Psoas muscle (tissue), 8 donors: ENCODE results near the gene CCR5. TPM values are rescaled to one million over a fixed set of nuclear protein-coding genes. Genes with fewer than 3 reads are reported as not detected.
A peak's percentile ranks its signal among the peaks of the same experiment; 100 is the strongest.

Experiments used
- ATAC-seq, 4 donors: fragments of 200-7000 bp; cut with Tn5 transposase; one replicate each; pipeline ENCODE4 v1.9.1; 2020; ENCODE audit warnings: moderate library complexity in 3 of 4, mild to moderate bottlenecking in 2 of 4
- DNase-seq, 2 donors: peaks; one replicate each; pipeline ENCODE4 v3.0.0-alpha.2; 2020
- H3K27ac ChIP-seq: fragments of 200-600 bp; one replicate; pipeline ENCODE4 v1.8.0; 2022
- H3K27me3 ChIP-seq, 3 donors: fragments of 200-600 bp in 1 of 3; one replicate each; pipeline versions ENCODE4 v1.6.1 to v1.8.0; 2013 to 2022; ENCODE audit warnings: low read length in 2 of 3, mild to moderate bottlenecking in 2 of 3, moderate library complexity in 1 of 3; ENCODE audit not compliant: insufficient read depth in 3 of 3
- H3K36me3 ChIP-seq, 2 donors: fragments of 200-600 bp in 1 of 2; one replicate each; pipeline versions ENCODE4 v1.6.1 to v1.8.0; 2013 to 2022; ENCODE audit warnings: low read depth in 1 of 2, mild to moderate bottlenecking in 1 of 2, moderate library complexity in 1 of 2; ENCODE audit not compliant: insufficient read depth in 1 of 2
- H3K4me1 ChIP-seq: fragments of 200-600 bp; one replicate; pipeline ENCODE4 v1.8.0; 2022
- H3K4me3 ChIP-seq: fragments of 200-600 bp; one replicate; pipeline ENCODE4 v1.8.0; 2022; ENCODE audit warnings: mild to moderate bottlenecking
- H3K9me3 ChIP-seq: fragments of 200-600 bp; one replicate; pipeline ENCODE4 v1.8.0; 2022
- WGBS, 3 donors: extraction: QIAGEN DNeasy Blood & Tissue Kit; methylation state at CpG; one replicate each; pipeline versions ENCODE4 v1.1.6 to v1.1.7; 2013; 5-methylcytosine and 5-hydroxymethylcytosine counted together
- intact Hi-C, 2 donors: fragments of 100-400 bp; cut with DNase I; formaldehyde crosslinking; loops; one replicate each; pipeline versions ENCODE4 v1.11.0 to v1.14.2; 2022
- polyA plus RNA-seq, 3 donors: library from polyadenylated mRNA; stranded (reverse); fragments of 200-250 nt; gene quantifications; one replicate each; pipeline ENCODE4 v1.2.3, GENCODE V29; 2013
- total RNA-seq, 4 donors: library from RNA; stranded (reverse); fragmentation: NEBNext Ultra II Directional in 2 of 4; extraction: Animal tissue kit (Norgen Biotek cat#: 25700) in 2 of 4; gene quantifications; one replicate each; pipeline versions ENCODE4 v1.2.1 to v1.2.4, GENCODE V29; 2021 to 2023
- TF ChIP-seq, protein P1 (sequence below): fragments of 200-600 bp; IDR thresholded peaks from one replicate; pipeline ENCODE4 v1.8.0; 2022; ENCODE audit warnings: antibody characterized with exemption
- donor health status: healthy with polysubstance abuse.
- donor health status: DM: no; HTN: no; CAD: no; lungs with moderate emphysema.
- donor health status: Bipolar disorder and iron deficiency.
- donor health status: healthy.
- donor health status: DM: yes; HTN: yes; CAD: no.
- donor health status: DM: no; HTN: no; CAD: no.
- donor health status: DM: no; HTN: no; CAD: no.
- donor health status: DM: yes; HTN: yes; CAD: no.

CCR5 gene
- total and polyA plus RNA-seq, 7 donors: 0.08 to 1.1 (median 0.21) TPM

GRCh38 chr3:46356909-46357308 lies 13.8 kb upstream of the CCR5 start:
- peaks cover 0 to 1% (median 0%) of the 10 kb centered on the region in 3 donors for H3K27me3 ChIP-seq
- H3K4me1 ChIP-seq: peaks cover 10% of the 10 kb centered on the region
- no peaks in the 10 kb centered on the region for H3K9me3 ChIP-seq
- no peak overlapping the region for H3K4me3 ChIP-seq
- no peak overlapping the region for H3K27ac ChIP-seq
- WGBS, 3 donors: 90 to 93% (median 92%) methylated on average over 4 of the region's 4 CpGs
- no peak for ATAC-seq
- H3K36me3 ChIP-seq: no peaks in the 10 kb centered on the region
- TF ChIP-seq, protein P1, sequence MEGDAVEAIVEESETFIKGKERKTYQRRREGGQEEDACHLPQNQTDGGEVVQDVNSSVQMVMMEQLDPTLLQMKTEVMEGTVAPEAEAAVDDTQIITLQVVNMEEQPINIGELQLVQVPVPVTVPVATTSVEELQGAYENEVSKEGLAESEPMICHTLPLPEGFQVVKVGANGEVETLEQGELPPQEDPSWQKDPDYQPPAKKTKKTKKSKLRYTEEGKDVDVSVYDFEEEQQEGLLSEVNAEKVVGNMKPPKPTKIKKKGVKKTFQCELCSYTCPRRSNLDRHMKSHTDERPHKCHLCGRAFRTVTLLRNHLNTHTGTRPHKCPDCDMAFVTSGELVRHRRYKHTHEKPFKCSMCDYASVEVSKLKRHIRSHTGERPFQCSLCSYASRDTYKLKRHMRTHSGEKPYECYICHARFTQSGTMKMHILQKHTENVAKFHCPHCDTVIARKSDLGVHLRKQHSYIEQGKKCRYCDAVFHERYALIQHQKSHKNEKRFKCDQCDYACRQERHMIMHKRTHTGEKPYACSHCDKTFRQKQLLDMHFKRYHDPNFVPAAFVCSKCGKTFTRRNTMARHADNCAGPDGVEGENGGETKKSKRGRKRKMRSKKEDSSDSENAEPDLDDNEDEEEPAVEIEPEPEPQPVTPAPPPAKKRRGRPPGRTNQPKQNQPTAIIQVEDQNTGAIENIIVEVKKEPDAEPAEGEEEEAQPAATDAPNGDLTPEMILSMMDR: no peak
- intact Hi-C loops: no loop called here
- no peak for DNase-seq

GRCh38 chr3:46358466-46358865 lies 12.3 kb upstream of the CCR5 start:
- no peaks in the 10 kb centered on the region for H3K36me3 ChIP-seq
- no peaks in the 10 kb centered on the region for H3K9me3 ChIP-seq
- no peak for DNase-seq
- WGBS, 3 donors: 84 to 91% (median 88%) methylated on average over 6 of the region's 6 CpGs
- intact Hi-C loops: no loop called here
- TF ChIP-seq, protein P1: no peak
- no peak for ATAC-seq
- no peak overlapping the region for H3K27ac ChIP-seq
- H3K4me3 ChIP-seq: no peak overlapping the region
- H3K4me1 ChIP-seq: peaks cover 10% of the 10 kb centered on the region
- no peaks in the 10 kb centered on the region for H3K27me3 ChIP-seq

- Histone ChIP-seq H3K4me3 (no peak overlapping the region), H3K27me3 (no peaks in the 10 kb centered on the region), H3K27ac (no peak overlapping the region), H3K4me1 (peaks cover 10% of the 10 kb centered on the region), H3K9me3 (no peaks in the 10 kb centered on the region), H3K36me3 (no peaks in the 10 kb centered on the region)
- 29 to 37% (median 33%) methylated on average over 11 of the region's 11 CpGs for WGBS, 3 donors
- TF ChIP-seq, protein P1: no peak
- intact Hi-C loops: loop anchor here in 1 of 2 donors (10.0 kb wide), 1 partner anchor 245 kb away; no protein-coding TSS in a partner anchor
- DNase-seq (no peak), ATAC-seq (peak in 2 of 4 donors; percentile 30 to 51)
These were observed 10.8 kb upstream of the CCR5 start for GRCh38 chr3:46359733-46360493.

DNA sequence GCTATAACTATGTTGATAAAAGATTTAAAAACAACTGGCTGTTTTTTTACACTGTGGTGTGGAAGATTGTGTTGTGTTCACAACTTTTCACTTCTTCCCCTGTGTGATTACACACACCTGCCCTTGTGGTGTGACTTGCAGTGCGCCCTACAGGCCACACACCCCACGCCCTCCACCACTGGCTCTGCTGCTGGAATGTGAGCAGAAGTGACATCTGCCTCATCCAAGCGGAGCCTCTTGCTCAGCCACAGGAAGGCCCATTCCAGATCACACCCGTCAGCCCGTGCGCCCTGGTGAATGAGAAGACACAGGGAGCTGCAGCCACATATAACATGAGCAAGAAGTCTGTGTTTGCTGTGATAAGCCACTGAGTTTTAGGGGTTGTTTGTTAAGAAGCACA lies 9.8 kb upstream of the CCR5 start:
- Histone ChIP-seq H3K4me1 (peaks cover 10% of the 10 kb centered on the region), H3K9me3 (no peaks in the 10 kb centered on the region), H3K36me3 (no peaks in the 10 kb centered on the region), H3K27ac (no peak overlapping the region), H3K4me3 (no peak overlapping the region), H3K27me3 (no peaks in the 10 kb centered on the region)
- intact Hi-C loops: loop anchor here in 1 of 2 donors (10.0 kb wide), 1 partner anchor 246 kb away; no protein-coding TSS in a partner anchor
- WGBS, 3 donors: 57 to 65% (median 65%) methylated on average over 6 of the region's 6 CpGs
- DNase-seq: peak in 1 of 2 donors; percentile 22
- ATAC-seq: peak in 2 of 4 donors; percentile 21 to 31
- TF ChIP-seq, protein P1: no peak
